Neural progenitor cell (in vitro differentiated cells): Measurements from ENCODE around the gene HSPA12B. TPM values are rescaled to one million over a fixed set of nuclear protein-coding genes. Genes with fewer than 3 reads are reported as not detected.

Source experiments
- DNase-seq: peaks from one replicate; pipeline ENCODE4 v3.0.0-alpha.2; 2016; ENCODE audit warnings: low spot score
- H2AFZ ChIP-seq: fragments of 200-600 bp; sonication (generic); replicated peaks from 2 replicates; pipeline ENCODE4 v1.6.1; 2016; ENCODE audit warnings: antibody characterized with exemption
- H3F3A ChIP-seq: fragments of 200-600 bp; sonication (generic); 2 replicates; pipeline ENCODE4 v1.6.1; 2016; ENCODE audit warnings: antibody characterized with exemption, low read depth
- H3K27ac ChIP-seq: fragments of 200-600 bp; sonication (generic); 2 replicates; pipeline ENCODE4 v1.5.1; 2016; ENCODE audit warnings: mild to moderate bottlenecking
- H3K27me3 ChIP-seq: fragments of 200-600 bp; sonication (generic); 2 replicates; pipeline ENCODE4 v1.6.1; 2016; ENCODE audit warnings: mild to moderate bottlenecking, moderate library complexity
- H3K36me3 ChIP-seq: fragments of 200-600 bp; sonication (generic); 2 replicates; pipeline ENCODE4 v1.5.1; 2016
- H3K4me1 ChIP-seq: fragments of 200-600 bp; sonication (generic); 2 replicates; pipeline ENCODE4 v1.6.1; 2016; ENCODE audit warnings: mixed run types
- H3K4me2 ChIP-seq: fragments of 200-600 bp; sonication (generic); 2 replicates; pipeline ENCODE4 v1.6.1; 2016
- H3K4me3 ChIP-seq: fragments of 200-600 bp; sonication (generic); 2 replicates; pipeline ENCODE4 v1.5.1; 2016
- H3K79me2 ChIP-seq: fragments of 200-600 bp; sonication (generic); 2 replicates; pipeline ENCODE4 v1.6.1; 2016; ENCODE audit warnings: low read depth
- H3K9ac ChIP-seq: fragments of 200-600 bp; sonication (generic); 2 replicates; pipeline ENCODE4 v1.6.1; 2016
- H3K9me3 ChIP-seq: fragments of 200-600 bp; sonication (generic); 2 replicates; pipeline ENCODE4 v1.5.1; 2016; ENCODE audit warnings: low read depth
- H4K20me1 ChIP-seq: fragments of 200-600 bp; sonication (generic); 2 replicates; pipeline ENCODE4 v1.6.1; 2016; ENCODE audit warnings: low read depth
- H3K27ac Mint-ChIP-seq: 3 replicates; pipeline ENCODE4 v1.8.0; 2021; ENCODE audit warnings: mixed read lengths
- H3K27me3 Mint-ChIP-seq: 2 replicates; pipeline ENCODE4 v1.8.0; 2022; ENCODE audit warnings: low read depth, mild to moderate bottlenecking, inconsistent platforms, moderate library complexity, mixed read lengths; ENCODE audit not compliant: insufficient read depth
- H3K36me3 Mint-ChIP-seq: 3 replicates; pipeline ENCODE4 v1.8.0; 2021; ENCODE audit warnings: mixed read lengths
- H3K4me1 Mint-ChIP-seq: 3 replicates; pipeline ENCODE4 v1.8.0; 2021; ENCODE audit warnings: mixed read lengths
- H3K4me3 Mint-ChIP-seq: 3 replicates; pipeline ENCODE4 v1.8.0; 2021; ENCODE audit warnings: mild to moderate bottlenecking, moderate library complexity, mixed read lengths
- H3K9me3 Mint-ChIP-seq: 3 replicates; pipeline ENCODE4 v1.8.0; 2020; ENCODE audit warnings: mixed read lengths
- CTCF ChIP-seq: fragments of 200-600 bp; sonication (generic); IDR thresholded peaks from 2 replicates; pipeline ENCODE4 v1.5.1; 2017; ENCODE audit warnings: antibody characterized with exemption, mild to moderate bottlenecking
- EZH2 ChIP-seq: fragments of 200-600 bp; sonication (generic); IDR thresholded peaks from 2 replicates; pipeline ENCODE4 v1.6.1; 2017; ENCODE audit warnings: antibody characterized with exemption, mild to moderate bottlenecking, moderate library complexity
- EZH2phosphoT487 ChIP-seq: fragments of 200-600 bp; sonication (generic); IDR thresholded peaks from 2 replicates; pipeline ENCODE4 v1.6.1; 2017; ENCODE audit warnings: antibody characterized with exemption
- total RNA-seq: library from RNA; depleted of rRNA; stranded (reverse); fragments of >200 nt; gene quantifications from 2 replicates; pipeline ENCODE4 v1.2.3, GENCODE V29; 2015; ENCODE audit warnings: low replicate concordance

The HSPA12B gene
- total RNA-seq, 1 donor from 2014 or later: 0.15 TPM

DNA sequence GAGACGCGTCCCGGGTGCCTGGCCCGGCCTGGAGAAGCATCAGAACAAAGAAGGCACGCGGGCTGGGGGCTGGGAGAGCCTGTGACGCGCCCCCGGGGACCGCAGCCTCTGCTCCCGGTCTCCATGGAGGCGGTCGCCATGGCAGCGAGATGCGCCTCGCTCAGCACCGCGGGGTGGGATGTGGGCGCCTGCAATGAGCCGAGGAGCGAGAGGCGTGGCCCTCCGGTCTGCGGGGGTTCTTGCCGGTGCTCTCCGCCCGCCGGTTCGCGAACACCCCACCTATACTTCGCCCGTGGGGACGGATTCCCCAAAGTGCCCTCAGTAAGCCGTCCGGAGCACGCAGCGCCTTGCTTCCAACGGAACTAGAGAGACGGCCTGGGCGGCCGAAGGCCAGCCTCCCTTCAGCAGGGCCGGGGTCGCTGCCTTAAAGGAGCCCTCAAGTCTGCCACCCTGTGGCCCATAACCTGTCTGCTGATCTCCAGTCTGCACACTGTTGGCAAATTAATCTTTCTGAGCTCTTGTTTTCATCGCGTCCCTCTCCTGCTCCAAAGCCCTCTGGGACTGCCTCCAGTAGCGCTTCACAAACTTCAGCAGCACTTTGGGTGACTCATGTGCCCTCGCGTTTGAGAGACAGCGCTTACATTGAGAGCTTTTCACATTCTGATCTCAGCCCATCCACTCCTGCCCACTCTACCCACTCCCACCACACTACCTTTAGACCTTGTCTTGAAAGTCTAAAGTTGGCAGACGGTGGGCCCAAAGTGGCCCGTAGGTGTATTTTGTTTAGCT is 36.1 kb downstream of the HSPA12B start:
- Histone ChIP-seq H3K27ac (no peak overlapping the region), H4K20me1 (peaks cover 6% of the 10 kb centered on the region), H3K79me2 (peaks cover 5% of the 10 kb centered on the region), H3K9me3 (no peaks in the 10 kb centered on the region), H3K27me3 (peaks cover 21% of the 10 kb centered on the region), H3F3A (peaks cover 16% of the 10 kb centered on the region), H3K4me1 (peaks cover 15% of the 10 kb centered on the region), H3K4me3 (peak overlapping the region; percentile 68), H2AFZ (peak overlapping the region; percentile 88), H3K4me2 (peak overlapping the region; percentile 98), H3K9ac (peak overlapping the region; percentile 46), H3K36me3 (no peaks in the 10 kb centered on the region)
- H3K27me3 Mint-ChIP-seq: peaks cover 17% of the 10 kb centered on the region
- TF ChIP-seq EZH2phosphoT487: no peak
- TF ChIP-seq EZH2: peak; percentile 18
- TF ChIP-seq CTCF: peak; percentile 72
- H3K4me3 Mint-ChIP-seq: peak overlapping the region; percentile 91
- H3K27ac Mint-ChIP-seq: peak overlapping the region; percentile 98
- H3K4me1 Mint-ChIP-seq: peaks cover 31% of the 10 kb centered on the region
- peaks cover under 1% of the 10 kb centered on the region for H3K36me3 Mint-ChIP-seq
- no peaks in the 10 kb centered on the region for H3K9me3 Mint-ChIP-seq
- peak; percentile 94 for DNase-seq

GRCh38 chr20:3771552-3772058 is 39.1 kb downstream of the HSPA12B start:
- no peak overlapping the region for H2AFZ ChIP-seq
- DNase-seq: no peak
- peaks cover 5% of the 10 kb centered on the region for H3K79me2 ChIP-seq
- H3K9me3 Mint-ChIP-seq: no peaks in the 10 kb centered on the region
- H3K4me3 ChIP-seq: no peak overlapping the region
- H3K27me3 ChIP-seq: peaks cover 40% of the 10 kb centered on the region
- H3F3A ChIP-seq: peaks cover 16% of the 10 kb centered on the region
- H3K27ac Mint-ChIP-seq: no peak overlapping the region
- no peak overlapping the region for H3K27ac ChIP-seq
- no peak overlapping the region for H3K4me2 ChIP-seq
- H3K36me3 Mint-ChIP-seq: no peaks in the 10 kb centered on the region
- peaks cover 19% of the 10 kb centered on the region for H3K27me3 Mint-ChIP-seq
- H3K9ac ChIP-seq: no peak overlapping the region
- TF ChIP-seq EZH2 (no peak), CTCF (no peak), EZH2phosphoT487 (no peak)
- H3K4me1 Mint-ChIP-seq: peaks cover 18% of the 10 kb centered on the region
- H4K20me1 ChIP-seq: no peaks in the 10 kb centered on the region
- no peaks in the 10 kb centered on the region for H3K9me3 ChIP-seq
- peaks cover 11% of the 10 kb centered on the region for H3K4me1 ChIP-seq
- H3K4me3 Mint-ChIP-seq: no peak overlapping the region
- no peaks in the 10 kb centered on the region for H3K36me3 ChIP-seq

DNA sequence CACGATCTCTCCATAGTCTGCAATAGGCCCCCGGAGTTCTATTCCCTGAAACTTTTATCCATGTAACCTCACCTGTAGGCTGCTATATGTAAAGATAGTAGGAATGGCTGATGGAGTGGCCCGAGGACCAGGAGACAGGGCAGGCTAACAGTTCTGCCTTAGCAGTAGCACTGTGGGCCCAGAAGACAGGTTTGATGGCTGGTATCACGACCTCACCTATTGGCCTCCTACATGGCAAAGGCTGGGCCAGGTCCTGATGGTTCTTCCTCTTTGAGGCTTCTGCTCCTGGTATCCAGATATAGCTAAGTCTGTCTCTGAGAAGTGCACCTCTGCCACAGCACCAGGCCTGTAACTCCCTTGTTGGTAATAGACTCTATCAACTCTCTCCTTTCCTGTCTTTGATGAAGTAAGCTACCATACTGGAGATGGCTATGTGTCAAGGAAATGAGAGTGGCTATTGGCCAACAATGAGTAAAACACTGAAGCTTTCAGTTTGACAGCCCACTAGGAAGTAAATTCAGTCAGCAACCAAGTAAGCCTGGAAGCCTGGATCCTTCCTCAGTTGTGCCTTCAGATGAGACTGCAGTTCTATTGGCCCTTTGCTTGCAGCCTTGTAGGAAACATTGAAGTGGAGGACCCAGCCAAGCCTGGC is 43.1 kb downstream of the HSPA12B start:
- H3K4me3 Mint-ChIP-seq: no peak overlapping the region
- peaks cover 16% of the 10 kb centered on the region for H3K4me1 Mint-ChIP-seq
- H3K79me2 ChIP-seq: no peaks in the 10 kb centered on the region
- peaks cover 17% of the 10 kb centered on the region for H3F3A ChIP-seq
- H3K36me3 Mint-ChIP-seq: no peaks in the 10 kb centered on the region
- DNase-seq: no peak
- H3K27me3 Mint-ChIP-seq: peaks cover 33% of the 10 kb centered on the region
- H3K9me3 Mint-ChIP-seq: peaks cover 3% of the 10 kb centered on the region
- H3K4me2 ChIP-seq: no peak overlapping the region
- peaks cover 65% of the 10 kb centered on the region for H3K27me3 ChIP-seq
- H3K27ac ChIP-seq: no peak overlapping the region
- no peak overlapping the region for H3K27ac Mint-ChIP-seq
- H3K4me1 ChIP-seq: no peaks in the 10 kb centered on the region
- H3K9me3 ChIP-seq: no peaks in the 10 kb centered on the region
- TF ChIP-seq EZH2phosphoT487: no peak
- no peak for TF ChIP-seq EZH2
- TF ChIP-seq CTCF: no peak
- H3K9ac ChIP-seq: no peak overlapping the region
- H4K20me1 ChIP-seq: no peaks in the 10 kb centered on the region
- H3K4me3 ChIP-seq: no peak overlapping the region
- H2AFZ ChIP-seq: no peak overlapping the region
- no peaks in the 10 kb centered on the region for H3K36me3 ChIP-seq
